Non-pigmented ciliary epithelial cell (primary cell): Measurements from ENCODE around the gene PREP.
"Not testable (repeated sequence)": the region's sequence is repeated elsewhere in the genome, so short reads cannot be mapped to it uniquely, and the experiment has no call there.

Source experiments
- DNase-seq: peaks from one replicate; pipeline ENCODE4 v3.0.0-alpha.2; 2010; ENCODE audit warnings: low read depth

Gene PREP

DNA sequence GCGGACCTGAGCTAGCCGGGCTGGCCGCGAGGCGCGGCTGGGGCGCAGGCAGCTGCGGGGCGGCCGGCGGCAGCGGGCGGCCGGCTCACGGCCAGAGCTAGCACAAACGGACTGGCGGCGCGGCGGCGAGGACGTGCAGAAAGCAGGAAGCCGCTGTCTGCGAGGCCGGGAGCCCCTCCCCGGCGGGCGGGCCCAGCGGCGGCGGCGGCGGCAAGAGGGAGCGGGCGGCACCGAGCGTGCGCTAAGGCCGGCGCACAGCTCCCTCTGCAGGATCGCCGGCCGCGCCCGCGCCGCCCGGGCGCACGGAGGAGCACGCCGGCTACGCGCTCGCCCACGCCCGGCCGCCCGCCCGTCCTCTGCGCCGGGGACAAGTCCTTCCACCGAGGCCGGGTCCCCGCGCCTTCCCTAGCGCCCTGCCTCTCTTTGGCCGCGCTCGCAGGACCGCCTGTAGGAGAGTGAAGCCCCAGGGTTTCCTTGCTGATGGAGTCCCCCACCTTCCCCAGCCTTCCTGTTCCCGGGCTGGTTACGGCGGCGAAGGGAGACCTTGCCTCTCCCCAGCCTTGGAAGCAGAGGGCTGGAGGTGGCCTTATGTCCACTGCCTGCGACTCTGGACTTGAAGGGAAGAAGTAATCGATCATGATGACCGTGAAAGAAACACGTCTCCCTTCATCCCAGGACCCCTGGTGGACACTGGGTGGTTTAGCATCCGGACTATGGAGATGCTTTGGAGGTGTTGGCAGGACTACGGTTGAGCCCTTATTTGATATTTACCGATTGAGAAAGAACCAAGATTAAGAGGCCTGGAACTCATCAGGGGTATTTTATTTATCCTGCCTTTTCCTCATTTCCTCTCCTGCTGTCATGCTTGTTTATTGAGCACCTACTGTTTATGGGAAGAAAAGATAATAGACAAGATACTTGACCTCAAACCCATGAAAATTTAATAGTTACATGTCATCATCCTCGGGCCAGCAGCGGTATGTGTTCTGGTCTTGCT, at the start of gene PREP:
Gene PREP (minus strand): TSS at position 144 of the 997 bp plus-strand sequence. CDS start 191 bp downstream, outside the sequence.
- peak; percentile 34 for DNase-seq

DNA sequence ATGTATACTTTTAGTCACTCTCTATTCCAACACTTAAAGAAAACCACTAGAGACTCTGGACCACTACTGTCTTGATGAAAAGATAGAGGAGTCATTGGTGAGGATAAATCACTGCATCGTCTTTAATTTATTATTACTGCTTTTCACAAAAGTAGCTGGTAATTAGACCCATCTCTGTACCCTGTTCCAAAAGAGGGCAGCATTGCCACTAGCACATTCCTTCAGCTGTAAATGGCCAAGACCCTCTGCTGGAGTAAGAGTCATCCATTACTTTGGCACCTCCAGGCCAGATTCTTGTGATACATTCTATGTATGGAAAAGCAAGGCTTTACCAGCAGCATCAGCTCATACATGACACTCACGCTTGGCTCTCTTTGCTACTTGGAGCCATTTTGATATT, 49.5 kb upstream of the PREP start:
- DNase-seq: no peak

DNA sequence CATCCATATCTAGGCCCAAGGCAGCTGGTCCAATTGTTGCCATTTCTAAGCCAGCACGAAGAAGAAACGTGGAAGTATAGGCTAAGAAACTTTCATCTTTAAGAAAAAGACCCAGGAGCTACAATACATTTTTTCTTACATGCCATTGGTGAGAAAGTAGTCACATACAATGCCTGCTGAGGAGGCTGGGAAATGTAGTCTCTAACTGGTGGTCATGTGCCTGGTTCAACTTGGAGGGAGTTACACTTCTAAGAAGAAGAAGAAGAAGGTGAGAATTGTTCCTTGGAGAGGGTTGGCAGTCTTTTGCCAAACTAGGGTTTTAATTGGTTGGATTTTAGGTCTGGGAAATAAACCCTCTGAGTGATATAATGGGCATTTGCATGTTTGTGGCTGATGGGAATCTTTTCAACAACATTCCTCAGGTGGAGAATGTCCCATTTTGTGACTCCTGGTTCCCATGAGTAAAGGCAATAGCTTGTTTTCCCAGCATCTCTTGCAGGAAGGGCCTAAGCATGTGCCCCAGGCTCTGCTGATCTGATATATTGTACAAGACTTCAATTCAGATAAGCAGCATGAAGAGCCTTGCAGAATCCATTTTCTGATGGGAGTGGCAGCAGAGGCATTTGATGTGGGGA, 47.0 kb upstream of the PREP start:
- no peak for DNase-seq

DNA sequence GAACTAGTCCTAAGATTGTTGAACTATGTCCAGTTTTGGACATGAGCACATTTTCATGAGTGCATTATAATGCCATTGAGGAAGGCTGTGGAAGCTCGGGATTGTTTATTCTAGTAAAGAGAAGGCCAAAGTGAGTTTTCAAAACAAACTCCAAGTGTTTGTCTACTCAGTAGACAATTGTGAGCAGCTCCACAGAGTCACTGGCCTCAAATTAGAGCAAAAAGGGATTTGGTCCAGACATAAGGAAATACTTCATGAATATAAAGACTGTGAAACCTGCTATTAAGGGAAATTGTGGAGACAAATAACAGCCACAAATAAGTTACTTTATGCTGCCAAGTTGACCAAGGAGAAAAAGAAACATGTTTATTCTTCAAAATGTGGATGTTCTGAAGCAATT, 42.6 kb upstream of the PREP start:
- no peak for DNase-seq

DNA sequence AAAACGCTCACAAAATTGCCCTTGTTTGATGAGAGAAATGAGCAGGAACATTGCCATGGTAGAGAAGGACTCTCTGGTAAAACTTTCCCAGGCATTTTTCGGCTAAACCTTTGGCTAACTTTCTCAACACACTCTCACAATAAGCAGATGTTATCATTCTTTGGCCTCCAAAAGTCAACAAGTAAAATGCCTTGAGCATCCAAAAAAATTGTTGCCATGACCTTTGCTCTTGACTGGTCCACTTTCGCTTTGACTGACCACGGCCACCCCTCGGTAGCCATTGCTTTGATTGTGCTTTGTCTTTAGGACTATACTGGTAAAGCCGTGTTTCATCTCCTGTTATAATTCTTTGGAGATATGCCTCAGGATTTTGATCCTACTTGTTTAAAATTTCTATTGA, 41.1 kb upstream of the PREP start:
- no peak for DNase-seq

DNA sequence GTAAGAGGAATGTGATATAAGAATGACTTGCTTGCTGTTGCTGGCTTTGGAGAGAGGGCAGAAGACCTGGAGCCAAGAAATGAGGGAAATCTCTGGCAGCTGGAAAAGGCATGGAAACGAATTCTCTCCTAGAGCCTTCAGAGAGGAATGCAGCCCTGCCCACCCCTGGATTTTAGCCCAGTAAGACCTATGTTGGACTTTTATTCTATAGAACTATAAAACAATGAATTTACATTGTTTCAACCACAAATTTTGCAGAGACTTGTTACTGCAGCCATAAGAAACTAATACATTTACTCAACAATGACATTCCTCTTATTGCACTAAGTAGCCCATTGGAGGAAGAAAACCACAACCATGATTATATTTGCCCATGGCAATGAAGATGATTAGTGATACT, 39.5 kb upstream of the PREP start:
- no peak for DNase-seq

DNA sequence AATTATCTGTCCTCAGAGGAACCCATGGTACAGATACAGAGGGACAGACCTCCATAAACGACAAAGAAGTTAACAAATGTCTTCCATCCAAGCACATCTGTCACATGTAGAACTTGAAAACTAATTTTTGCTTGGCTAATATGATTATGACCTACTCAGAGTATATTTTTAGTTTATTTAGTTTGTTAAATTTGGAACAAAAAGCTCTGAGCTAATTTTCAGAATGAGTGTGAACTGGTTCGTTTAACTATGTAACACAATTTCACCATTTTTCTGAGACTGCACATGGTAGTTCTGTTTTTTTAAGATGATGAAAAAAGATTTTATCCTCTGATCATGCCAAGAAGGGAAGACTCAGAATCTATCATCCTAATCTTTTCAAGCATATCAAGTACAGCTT, 34.4 kb upstream of the PREP start:
- no peak for DNase-seq

DNA sequence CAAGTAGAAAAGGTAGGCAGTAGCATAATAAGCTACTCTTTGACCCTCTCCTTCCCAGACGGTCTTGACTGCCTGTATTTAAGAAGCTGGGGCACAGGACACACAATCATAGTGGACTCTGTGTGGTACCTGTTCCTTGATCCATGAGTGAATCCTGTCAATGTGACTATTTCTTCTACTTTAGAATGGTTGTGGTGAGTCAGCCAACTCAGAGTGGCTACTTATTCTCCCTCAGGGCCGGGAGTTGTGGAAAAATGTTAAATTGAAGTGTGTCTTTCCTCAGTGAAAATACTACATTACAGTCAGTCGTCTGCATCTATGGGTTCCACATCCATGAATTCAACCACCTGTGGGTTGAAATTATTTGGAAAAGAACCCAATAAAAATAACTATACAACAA, 30.8 kb upstream of the PREP start:
- no peak for DNase-seq

DNA sequence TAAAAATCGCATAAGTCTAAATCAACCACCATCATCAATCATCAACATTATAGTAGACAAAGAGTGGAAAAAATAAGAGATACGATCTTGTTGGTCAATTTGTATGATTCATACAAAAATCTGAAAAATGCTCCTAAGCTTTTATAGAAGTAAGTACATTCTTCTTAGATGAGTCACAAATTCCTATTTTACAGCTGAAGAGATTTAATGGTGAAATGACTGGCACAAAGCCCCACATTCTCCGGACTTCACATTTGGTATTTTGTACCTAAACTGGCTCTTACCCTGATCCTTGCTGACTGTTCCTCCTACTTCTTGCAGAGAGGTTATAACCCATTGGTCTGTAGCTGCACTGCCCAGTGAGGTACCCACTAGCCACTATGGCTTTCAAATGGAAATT, 29.9 kb upstream of the PREP start:
- DNase-seq: peak; percentile 67

DNA sequence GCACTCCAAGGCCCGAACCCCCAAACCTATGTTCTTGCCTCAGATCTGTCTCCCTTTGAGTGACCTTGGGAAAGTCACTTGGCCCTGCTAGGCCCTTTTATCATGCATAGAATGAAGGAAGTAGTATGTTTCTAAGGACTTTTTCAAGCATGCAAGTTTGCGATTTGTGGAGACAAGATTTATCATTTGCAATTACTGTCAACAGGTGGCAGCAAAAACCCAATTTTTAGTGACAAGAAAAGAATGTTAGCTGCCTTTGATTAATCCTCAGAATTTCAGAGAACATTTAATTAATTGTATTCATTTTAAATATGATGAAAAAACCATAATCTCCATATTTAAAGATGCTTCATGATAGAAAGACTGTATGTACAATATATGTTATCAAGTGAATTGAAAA, 28.3 kb upstream of the PREP start:
- DNase-seq: no peak

DNA sequence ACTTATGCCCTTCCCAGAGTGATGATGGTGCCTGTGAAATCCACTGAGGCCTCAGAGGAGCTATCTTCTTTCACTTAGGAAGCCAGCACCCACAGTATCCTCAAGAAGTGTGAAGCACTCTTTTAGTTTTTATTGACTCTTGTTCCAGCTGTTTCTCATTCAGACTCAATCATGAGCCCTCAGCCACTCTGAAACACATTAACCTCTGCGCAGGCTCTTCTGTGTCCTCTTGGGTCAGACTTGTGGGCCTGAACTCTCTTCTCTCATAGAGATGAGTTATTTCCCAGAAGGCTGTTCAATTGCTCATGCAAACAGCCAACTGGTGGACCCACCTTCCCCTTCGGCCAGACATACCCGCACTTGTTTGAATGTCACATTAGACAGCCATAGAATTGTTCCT, 27.8 kb upstream of the PREP start:
- DNase-seq: no peak

DNA sequence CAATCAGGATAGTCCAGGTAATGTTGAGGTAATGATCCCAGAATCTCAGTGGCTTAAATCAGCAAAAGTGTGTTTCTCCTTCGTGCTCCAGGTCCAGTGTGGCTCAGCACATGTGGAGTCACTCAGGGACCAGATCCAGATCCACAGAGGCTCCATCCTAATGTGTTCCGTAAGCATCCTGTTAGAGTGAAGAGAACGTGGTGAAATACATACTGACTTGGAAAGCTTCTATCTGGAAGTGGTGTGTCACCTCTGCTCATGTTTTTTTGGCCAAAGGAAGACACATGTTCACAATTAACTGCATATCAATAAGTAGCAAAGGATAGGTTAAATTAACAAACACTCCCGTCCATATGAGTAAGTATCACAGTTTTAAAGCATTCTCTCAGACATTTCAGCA, 26.8 kb upstream of the PREP start:
- no peak for DNase-seq

DNA sequence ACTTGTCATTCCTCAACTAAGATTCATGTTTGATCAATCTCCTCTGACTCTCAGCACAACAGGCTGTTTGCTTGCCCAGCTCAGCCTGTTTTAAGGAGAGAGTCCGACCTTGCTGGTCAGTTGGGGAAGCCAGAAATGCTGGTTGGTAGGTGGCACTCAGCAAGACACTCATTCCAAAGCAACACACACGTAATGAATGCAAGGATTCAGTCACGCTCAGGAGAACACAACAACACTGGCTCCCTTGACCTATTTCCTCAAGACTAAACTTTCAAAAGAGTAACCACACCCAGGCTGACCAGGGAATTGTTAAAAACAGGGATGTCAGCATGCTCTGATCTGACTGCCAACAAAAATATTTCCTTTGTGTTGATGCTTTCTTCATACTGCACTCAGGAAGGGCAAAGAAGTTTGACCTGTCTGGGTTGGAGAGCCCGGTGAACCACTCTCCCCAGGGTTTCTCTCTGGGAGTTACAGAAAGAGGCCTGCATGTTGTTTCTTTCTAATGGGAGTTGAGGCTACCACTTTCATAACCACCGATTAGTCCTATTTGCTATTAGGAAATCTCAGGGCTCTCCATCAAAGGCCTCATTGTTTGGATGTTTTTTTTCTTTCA, 25.6 kb upstream of the PREP start:
- peak; percentile 45 for DNase-seq

DNA sequence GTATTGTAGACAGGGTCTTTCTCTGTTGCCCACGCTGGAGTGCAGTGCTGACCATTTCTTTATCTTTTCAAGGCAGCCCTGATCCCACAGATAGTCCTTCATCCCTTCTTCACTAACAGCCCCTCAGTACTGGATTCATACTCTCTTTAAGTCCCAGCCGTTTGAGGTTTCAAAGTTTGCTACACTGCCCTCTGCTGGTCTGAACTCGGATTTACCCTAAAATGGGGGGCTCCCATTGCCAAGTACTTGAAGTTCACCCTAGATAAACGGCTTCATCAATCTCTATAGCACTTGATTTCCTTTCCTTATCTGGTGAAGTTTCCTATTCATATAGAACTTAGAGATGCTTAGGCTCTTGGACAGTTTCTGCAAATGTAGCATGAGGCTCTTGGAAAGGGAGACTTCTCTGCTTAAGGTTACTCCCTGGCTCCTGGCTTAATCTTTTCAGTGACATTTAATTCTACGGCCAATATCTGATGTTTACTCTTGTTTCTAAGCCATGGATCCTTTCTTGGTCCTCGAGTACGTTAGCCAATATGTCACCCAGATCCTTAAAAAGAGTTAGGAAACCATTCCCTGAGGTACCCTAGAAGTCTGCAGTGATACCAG, 21.4 kb upstream of the PREP start:
- DNase-seq: no peak

DNA sequence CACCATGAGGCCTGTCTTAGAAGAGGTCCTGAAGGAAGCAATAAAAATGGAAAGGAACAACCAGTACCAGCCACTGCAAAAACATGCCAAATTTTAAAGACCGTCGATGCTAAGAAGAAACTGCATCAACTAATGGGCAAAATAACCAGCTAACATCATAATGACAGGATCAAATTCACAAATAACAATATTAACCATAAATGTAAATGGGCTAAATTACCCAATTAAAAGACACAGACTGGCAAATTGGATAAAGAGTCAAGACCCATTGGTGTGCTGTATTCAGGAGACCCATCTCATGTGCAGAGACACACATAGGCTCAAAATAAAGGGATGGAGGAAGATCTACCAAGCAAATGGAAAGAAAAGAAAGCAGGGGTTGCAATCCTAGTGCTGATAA, 14.1 kb upstream of the PREP start:
- not testable (repeated sequence) for DNase-seq

DNA sequence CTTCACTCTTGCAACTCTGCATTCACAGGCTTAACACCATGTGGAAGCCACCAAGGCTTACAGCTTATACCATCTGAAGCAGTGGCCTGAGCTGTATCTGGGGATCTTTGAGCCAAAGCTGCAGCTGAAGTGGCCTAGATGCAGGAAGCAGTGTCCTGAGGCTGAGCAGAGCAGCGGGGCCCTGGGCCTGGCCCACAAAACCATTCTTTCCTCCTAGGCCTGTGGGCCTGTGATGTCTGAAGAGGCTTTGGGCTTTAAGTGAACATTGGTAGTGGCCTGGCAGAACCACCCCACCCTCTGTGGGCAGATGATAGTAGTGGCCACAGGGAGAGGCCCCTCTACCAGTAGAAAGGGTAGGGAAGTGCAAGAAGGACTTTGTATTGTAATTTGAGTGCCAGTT, 6.9 kb upstream of the PREP start:
- no peak for DNase-seq

DNA sequence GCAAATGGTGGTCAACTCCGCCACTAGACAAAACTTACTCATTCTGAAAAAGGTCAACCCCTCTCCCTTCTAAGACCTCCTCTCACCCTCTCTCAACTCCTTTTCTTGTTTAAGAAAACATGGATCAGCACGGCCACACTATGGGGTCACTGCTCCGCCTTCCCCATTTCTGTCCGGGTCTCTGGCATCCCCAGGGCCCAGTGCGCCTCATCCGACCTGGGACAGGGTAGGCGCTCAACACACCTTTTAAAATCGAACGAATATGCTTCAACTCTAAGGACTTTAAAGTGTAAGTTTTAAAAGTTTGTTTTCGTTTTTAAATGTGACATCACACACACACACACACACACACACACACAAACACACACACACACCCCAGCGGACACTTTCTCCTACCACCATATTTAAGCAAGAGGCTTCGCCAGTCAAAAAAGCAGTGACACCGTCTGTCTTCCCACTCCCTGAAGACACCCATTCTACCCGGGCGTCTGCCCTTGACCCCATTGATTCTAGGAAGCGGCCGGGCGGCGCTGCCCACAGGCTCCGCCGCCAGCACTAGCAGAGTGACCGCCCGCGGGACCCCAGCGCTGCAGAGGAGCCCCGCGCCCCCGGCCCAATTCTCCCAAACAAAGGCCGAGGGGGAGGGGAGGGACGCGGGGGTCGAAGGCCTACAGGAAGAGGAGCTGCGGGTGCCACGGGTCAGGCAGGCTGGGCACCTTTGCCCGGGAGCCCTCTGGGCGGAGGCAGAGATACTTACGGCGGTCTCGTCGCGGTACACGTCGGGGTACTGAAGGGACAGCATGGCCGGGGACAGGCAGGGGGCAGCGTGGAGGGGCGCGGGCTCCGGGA, 568 bp downstream of the PREP start:
- no peak for DNase-seq

DNA sequence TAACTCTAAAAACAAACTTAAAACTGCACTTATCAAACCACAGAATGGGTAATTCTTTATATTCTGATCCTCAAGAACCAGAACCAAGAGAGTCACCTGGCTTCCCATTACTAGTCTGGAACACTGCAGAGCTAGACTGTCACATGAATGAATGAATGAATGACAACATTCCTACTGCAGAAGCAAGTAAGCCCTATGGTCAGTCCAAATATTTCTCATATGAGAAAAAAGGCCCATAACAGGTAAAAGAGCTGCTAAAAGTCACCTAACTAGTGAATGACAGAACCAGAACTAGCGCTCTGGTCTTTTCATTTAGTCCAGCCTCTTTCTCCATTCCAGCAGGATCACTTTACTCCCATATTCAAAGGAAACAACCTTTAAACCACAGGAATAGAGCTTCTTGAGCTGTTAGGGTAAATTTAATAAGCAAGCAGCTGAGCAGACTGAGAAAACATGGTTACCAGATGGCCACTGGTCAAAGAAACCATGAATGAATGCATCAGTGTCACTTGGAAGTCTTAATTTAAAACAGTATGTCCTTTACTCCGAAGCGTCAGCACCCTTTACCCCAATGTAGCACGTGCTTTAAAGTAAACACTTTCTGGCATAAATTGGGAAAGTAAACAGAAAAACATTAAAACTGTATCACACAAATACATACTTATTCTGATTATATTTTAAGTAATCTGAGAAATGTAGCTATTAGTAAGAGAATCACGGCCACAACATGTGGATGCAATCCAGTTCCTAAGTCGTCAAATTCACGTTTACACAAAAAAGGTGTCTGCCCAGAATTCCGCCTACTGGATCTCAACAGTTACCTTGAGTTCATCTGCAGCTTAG, 1.4 kb downstream of the PREP start:
- no peak for DNase-seq

DNA sequence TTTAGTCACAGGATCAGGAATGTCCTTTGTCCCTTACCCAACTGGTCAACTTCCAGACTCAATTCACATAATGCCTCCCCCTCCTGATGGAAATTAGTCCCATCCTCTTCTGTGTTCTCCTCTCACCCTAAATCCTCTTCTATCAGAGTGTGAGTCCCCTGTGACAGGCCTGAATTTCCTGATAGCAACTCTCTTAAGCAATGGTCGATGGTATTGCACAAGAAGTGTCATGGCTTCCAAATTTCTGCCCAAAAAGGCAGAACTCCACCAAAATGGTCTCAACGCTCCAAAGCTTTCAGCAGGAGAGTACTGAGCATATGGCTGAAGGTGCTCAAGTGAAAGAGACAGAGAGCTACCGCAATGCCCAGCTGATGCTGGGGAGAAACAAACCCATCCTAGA, 2.4 kb downstream of the PREP start:
- no peak for DNase-seq

DNA sequence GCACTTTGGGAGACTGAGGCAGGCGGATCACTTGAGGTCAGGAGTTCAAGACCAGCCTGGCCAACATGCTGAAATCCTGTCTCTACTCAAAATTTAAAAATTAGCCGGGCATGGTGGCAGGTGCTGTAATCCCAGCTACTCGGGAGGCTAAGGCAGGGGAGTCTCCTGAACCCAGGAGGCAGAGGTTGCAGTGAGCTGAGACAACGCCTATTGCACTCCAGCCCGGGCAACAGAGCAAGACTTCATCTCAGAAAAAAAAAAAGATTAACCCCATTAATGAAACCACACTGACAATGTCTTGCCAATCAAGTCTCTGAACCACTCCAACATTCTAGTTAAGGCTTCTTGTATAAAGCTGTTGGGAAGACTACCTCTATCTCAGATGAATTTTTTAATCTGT, 4.0 kb downstream of the PREP start:
- DNase-seq: no peak

DNA sequence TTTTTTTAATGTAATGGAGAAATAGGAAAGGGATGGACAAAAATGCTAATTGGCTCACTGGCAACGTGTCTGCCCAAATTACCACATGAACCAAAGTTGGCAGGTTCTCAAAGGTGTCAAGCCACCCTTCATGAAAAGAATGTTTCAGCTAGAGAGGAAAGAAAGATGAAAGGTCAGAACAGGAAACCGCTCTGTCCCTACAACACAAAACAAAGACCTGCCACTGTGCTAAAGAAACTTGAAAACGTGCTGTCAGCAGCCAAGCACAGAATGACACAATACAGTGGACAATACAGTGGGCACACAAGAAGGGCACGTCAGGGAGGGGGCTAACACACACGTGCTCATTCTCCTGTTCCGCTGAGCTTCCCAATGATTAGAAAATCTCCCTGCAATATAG, 4.9 kb downstream of the PREP start:
- DNase-seq: no peak
